ENCODE data around the gene MAB21L2. TPM values are rescaled to one million over a fixed set of nuclear protein-coding genes. Genes with fewer than 3 reads are reported as not detected.

The MAB21L2 gene
- total and polyA plus RNA-seq, 2 experiments from 2014 or later: 3.0 to 4.9 TPM

GRCh38 chr4:150624055-150624454 lies 42.1 kb downstream of the MAB21L2 start:
- H3K27ac ChIP-seq: no peak overlapping the region
- 97% methylated on average over 1 of the region's 1 CpG for WGBS (ENCODE audit: low lambda C conversion rate, missing lambda C conversion rate)
- H3K27me3 ChIP-seq: no peaks in the 10 kb centered on the region
- H3K36me3 ChIP-seq (replicated peaks; ENCODE audit: insufficient read depth, low read depth): no peaks in the 10 kb centered on the region
- H3K9me2 ChIP-seq (replicated peaks; ENCODE audit: insufficient read depth): no peaks in the 10 kb centered on the region
- H2AFZ ChIP-seq: no peak overlapping the region
- no peaks in the 10 kb centered on the region for H3K9me3 ChIP-seq (ENCODE audit: low read depth)
- no peaks in the 10 kb centered on the region for H3K4me1 ChIP-seq (ENCODE audit: insufficient read depth)
- no peak for DNase-seq (ENCODE audit: low spot score)
- no peak overlapping the region for H3K4me3 ChIP-seq
- H3K79me2 ChIP-seq: no peaks in the 10 kb centered on the region
- no peak overlapping the region for H3K4me2 ChIP-seq
- no peaks in the 10 kb centered on the region for H4K20me1 ChIP-seq (ENCODE audit: insufficient read depth, poor library complexity, severe bottlenecking)
- TF ChIP-seq EZH2 (IDR thresholded peaks at IDR 0.05; ENCODE audit: borderline replicate concordance) (no peak), EZH2phosphoT487 (IDR thresholded peaks at IDR 0.05; ENCODE audit: low read depth, severe bottlenecking, unreplicated experiment) (no peak), CTCF (IDR thresholded peaks at IDR 0.05; ENCODE audit: poor library complexity) (no peak)

GRCh38 chr4:150625033-150625432 lies 43.1 kb downstream of the MAB21L2 start:
- no peak overlapping the region for H3K4me3 ChIP-seq
- H3K9me3 ChIP-seq (ENCODE audit: low read depth): no peaks in the 10 kb centered on the region
- no peak for DNase-seq (ENCODE audit: low spot score)
- H3K36me3 ChIP-seq (replicated peaks; ENCODE audit: insufficient read depth, low read depth): no peaks in the 10 kb centered on the region
- H3K4me2 ChIP-seq: no peak overlapping the region
- TF ChIP-seq CTCF (IDR thresholded peaks at IDR 0.05; ENCODE audit: poor library complexity): no peak
- H3K4me1 ChIP-seq (ENCODE audit: insufficient read depth): no peaks in the 10 kb centered on the region
- H3K27me3 ChIP-seq: no peaks in the 10 kb centered on the region
- H4K20me1 ChIP-seq (ENCODE audit: insufficient read depth, poor library complexity, severe bottlenecking): no peaks in the 10 kb centered on the region
- H3K27ac ChIP-seq: no peak overlapping the region
- no peak overlapping the region for H2AFZ ChIP-seq
- 84% methylated on average over 2 of the region's 2 CpGs for WGBS (ENCODE audit: low lambda C conversion rate, missing lambda C conversion rate)
- no peaks in the 10 kb centered on the region for H3K9me2 ChIP-seq (replicated peaks; ENCODE audit: insufficient read depth)
- no peaks in the 10 kb centered on the region for H3K79me2 ChIP-seq

- Histone ChIP-seq H2AFZ (no peak overlapping the region), H3K4me2 (no peak overlapping the region), H3K9me3 (ENCODE audit: low read depth) (no peaks in the 10 kb centered on the region), H3K4me1 (ENCODE audit: insufficient read depth) (no peaks in the 10 kb centered on the region), H3K4me3 (no peak overlapping the region), H3K27me3 (no peaks in the 10 kb centered on the region), H4K20me1 (ENCODE audit: insufficient read depth, poor library complexity, severe bottlenecking) (no peaks in the 10 kb centered on the region), H3K9me2 (replicated peaks; ENCODE audit: insufficient read depth) (no peaks in the 10 kb centered on the region), H3K36me3 (replicated peaks; ENCODE audit: insufficient read depth, low read depth) (no peaks in the 10 kb centered on the region), H3K27ac (no peak overlapping the region), H3K79me2 (no peaks in the 10 kb centered on the region)
- 87% methylated on average over 2 of the region's 2 CpGs for WGBS (ENCODE audit: low lambda C conversion rate, missing lambda C conversion rate)
- no peak for TF ChIP-seq EZH2phosphoT487 (IDR thresholded peaks at IDR 0.05; ENCODE audit: low read depth, severe bottlenecking, unreplicated experiment)
- no peak for TF ChIP-seq EZH2 (IDR thresholded peaks at IDR 0.05; ENCODE audit: borderline replicate concordance)
- no peak for TF ChIP-seq CTCF (IDR thresholded peaks at IDR 0.05; ENCODE audit: poor library complexity)
- DNase-seq (ENCODE audit: low spot score): no peak
Observed at GRCh38 chr4:150628073-150628472, 46.1 kb downstream of the MAB21L2 start.

- Histone ChIP-seq H3K79me2 (no peaks in the 10 kb centered on the region), H3K4me1 (ENCODE audit: insufficient read depth) (no peaks in the 10 kb centered on the region), H3K36me3 (replicated peaks; ENCODE audit: insufficient read depth, low read depth) (no peaks in the 10 kb centered on the region), H3K9me2 (replicated peaks; ENCODE audit: insufficient read depth) (no peaks in the 10 kb centered on the region), H4K20me1 (ENCODE audit: insufficient read depth, poor library complexity, severe bottlenecking) (no peaks in the 10 kb centered on the region), H3K27ac (no peak overlapping the region), H3K4me3 (no peak overlapping the region), H2AFZ (no peak overlapping the region), H3K27me3 (no peaks in the 10 kb centered on the region), H3K4me2 (no peak overlapping the region), H3K9me3 (ENCODE audit: low read depth) (no peaks in the 10 kb centered on the region)
- no peak for DNase-seq (ENCODE audit: low spot score)
- TF ChIP-seq CTCF (IDR thresholded peaks at IDR 0.05; ENCODE audit: poor library complexity): no peak
- TF ChIP-seq EZH2 (IDR thresholded peaks at IDR 0.05; ENCODE audit: borderline replicate concordance): no peak
Observed at GRCh38 chr4:150632639-150633038, 50.7 kb downstream of the MAB21L2 start.
